RWPE1 (cell line): ENCODE measurements around the gene SLC16A13.
"Not testable (repeated sequence)": the region's sequence is repeated elsewhere in the genome, so short reads cannot be mapped to it uniquely, and the experiment has no call there.

Source experiments
- CTCF ChIA-PET: fragments of 350-600 bp; sonication (Branson Sonifier 250); formaldehyde crosslinking; extraction: SDS; loops from one replicate; lab custom pipeline; 2021; lab: Yijun Ruan, JAX
- POLR2A ChIA-PET: fragments of 400-600 bp; formaldehyde crosslinking; extraction: SDS; loops from one replicate; lab custom pipeline; 2020; ENCODE audit warnings: antibody characterized with exemption; ENCODE audit not compliant: low non-redundant PET; lab: Yijun Ruan, JAX
- DNase-seq: peaks from one replicate; pipeline ENCODE4 v3.0.0; 2012; ENCODE audit warnings: low spot score
- H3K27ac ChIP-seq: fragments of 450-650 bp; 2 replicates; pipeline ENCODE4 v1.5.1; 2017
- CTCF ChIP-seq: fragments of 450-650 bp; conservative IDR thresholded peaks from 2 replicates; pipeline ENCODE4 v1.5.1; 2017; ENCODE audit warnings: low read depth, mild to moderate bottlenecking

The SLC16A13 gene

GRCh38 chr17:7043497-7044198 lies 7.8 kb downstream of the SLC16A13 start, which contains the start of gene SLC16A11:
Gene SLC16A11, minus strand, starts transcription at chr17:7044092. Its CDS starts 579 bp downstream, at chr17:7043513.
- TF ChIP-seq CTCF: no peak
- ChIA-PET POLR2A (no interaction called here), CTCF (interaction anchor here (0.6 kb wide), 1 partner anchor 411 kb away, joined by 5 read pairs; no protein-coding TSS in a partner anchor)
- DNase-seq: no peak
- H3K27ac ChIP-seq: no peak within 1 kb of the TSS

DNA sequence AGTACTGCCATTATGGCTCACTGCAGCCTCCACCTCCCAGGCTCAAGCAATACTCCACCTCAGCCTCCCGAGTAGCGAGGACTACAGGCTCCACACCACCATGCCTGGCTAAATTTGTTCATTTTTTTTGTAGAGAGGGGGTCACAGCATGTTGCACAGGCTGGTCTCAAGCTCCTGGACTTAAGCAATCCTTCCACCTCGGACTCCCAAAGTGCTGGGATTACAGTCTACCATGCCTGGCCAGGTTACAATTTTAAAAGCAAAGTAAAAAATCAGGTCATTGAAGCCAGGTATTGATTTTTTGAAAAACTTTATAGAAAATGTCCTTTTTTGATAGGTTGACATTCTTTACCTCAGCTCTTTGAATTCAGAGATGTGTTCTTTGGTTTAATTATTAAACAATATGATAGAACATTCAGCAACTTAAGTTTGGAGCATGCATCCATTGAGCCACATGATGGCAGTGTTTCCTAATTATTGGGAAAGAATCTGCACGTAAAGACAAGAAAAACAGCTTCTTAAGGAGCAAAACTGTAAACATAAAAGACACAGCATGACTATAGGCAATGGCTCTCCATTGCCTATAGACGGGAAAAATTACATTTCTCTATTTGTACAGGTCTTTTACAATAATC lies 9.8 kb downstream of the SLC16A13 start:
- POLR2A ChIA-PET: interaction anchor here (0.6 to 1.3 kb wide), 2 partner anchors 10 to 119 kb away, joined by 3 to 4 read pairs; partner anchors contain the start of gene SLC16A13
- peak; percentile 78 for TF ChIP-seq CTCF

GRCh38 chr17:7046127-7046724 lies 10.4 kb downstream of the SLC16A13 start:
- CTCF ChIA-PET: interaction anchor here (0.5 to 2.8 kb wide), 22 partner anchors 9 to 849 kb away, joined by 3 to 27 read pairs (median 4); partner anchors contain the start of genes ACADVL, DLG4 and SLC16A13
- 0 out of 2 replicates have a peak, but pooled peaks have one; percentile 22 for TF ChIP-seq CTCF
- H3K27ac ChIP-seq: no peak overlapping the region
- POLR2A ChIA-PET: interaction anchor here (0.6 to 1.3 kb wide), 3 partner anchors 10 to 193 kb away, joined by 3 to 4 read pairs (median 3); partner anchors contain the start of genes PHF23 and SLC16A13
- DNase-seq: peak; percentile 75

More for the DNA sequence above, 9.8 kb downstream of the SLC16A13 start:
- CTCF ChIA-PET: interaction anchor here (0.5 to 2.8 kb wide), 28 partner anchors 9 to 1935 kb away, joined by 3 to 27 read pairs (median 3); partner anchors contain the start of genes ACADVL, DLG4 and SLC16A13
- peak; percentile 33 for DNase-seq
- H3K27ac ChIP-seq: no peak overlapping the region

DNA sequence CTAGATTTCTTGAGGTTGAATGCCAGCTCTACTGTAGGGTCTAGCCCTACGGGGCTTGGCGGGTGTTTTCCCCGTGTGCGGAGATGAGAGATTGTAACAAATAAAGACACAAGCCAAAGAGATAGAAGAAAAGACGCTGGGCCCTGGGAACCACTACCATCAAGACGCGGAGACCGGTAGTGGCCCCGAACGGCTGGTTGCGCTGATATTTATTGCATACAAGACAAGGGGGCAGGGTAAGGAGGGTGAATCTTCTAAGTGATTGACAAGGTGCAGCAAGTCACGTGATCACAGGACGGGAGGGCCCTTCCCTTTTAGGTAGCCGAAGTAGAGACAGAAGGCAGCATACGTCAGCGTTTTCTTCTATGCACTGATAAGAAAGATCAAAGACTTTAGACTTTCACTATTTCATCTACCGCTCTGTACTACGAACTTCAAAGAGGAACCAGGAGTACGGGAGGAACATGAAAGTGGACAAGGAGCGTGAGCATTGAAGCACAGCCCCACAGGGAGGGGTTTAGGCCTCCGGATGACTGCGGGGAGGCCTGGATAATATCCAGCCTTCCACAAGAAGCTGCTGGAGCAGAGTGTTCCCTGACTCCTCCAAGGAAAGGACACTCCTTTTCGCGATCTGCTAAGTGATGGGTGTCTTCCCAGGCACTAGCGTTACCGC lies 11.0 kb downstream of the SLC16A13 start:
- not testable (repeated sequence) for DNase-seq, H3K27ac ChIP-seq
- CTCF ChIA-PET: interaction anchor here (0.7 to 2.8 kb wide), 12 partner anchors 8 to 250 kb away, joined by 3 to 27 read pairs (median 4); no protein-coding TSS in a partner anchor
- POLR2A ChIA-PET: interaction anchor here (0.6 kb wide), 1 partner anchor 193 kb away, joined by 3 read pairs; the partner anchor contains the start of gene PHF23

DNA sequence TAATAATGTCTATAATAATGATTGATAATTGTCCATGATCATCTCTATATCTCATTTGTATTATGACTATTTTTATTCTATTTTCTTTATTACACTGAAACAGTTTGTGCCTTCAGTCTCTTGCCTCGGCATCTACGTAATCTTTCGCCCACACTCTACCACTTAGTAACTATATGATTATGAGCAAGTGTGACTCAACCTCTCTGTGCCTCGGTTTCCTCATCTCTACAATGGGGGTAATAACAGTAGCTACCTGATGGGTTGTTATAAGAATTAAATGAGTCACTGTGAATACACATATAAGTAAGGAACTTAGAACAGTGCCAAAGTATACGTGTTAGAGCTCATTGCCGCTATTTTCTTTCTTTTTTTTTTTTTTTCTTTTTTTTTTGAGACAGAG lies 11.8 kb downstream of the SLC16A13 start:
- no peak for DNase-seq
- TF ChIP-seq CTCF: no peak
- CTCF ChIA-PET: interaction anchor here (1.1 kb wide), 1 partner anchor 130 kb away, joined by 3 read pairs; no protein-coding TSS in a partner anchor
- H3K27ac ChIP-seq: no peak overlapping the region
- POLR2A ChIA-PET: no interaction called here

DNA sequence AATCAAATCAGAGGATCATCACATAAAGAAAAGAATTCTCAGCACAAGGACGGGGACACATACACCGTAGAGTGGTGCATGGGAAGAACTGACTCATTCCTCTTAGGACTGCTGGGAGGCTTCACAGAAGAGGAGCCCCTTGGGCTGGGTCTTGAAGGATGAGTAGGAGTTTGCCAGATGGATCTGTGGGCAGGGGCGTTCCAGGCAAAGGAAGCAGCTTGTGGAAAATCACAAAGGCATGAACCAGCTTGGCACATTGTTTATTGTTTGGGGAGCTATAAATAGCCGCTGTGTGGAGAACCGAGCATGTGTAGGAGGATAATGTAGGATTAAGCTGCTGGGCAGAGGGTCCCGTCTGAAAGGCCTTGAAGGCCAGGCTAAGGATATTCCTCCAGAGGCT lies 13.2 kb downstream of the SLC16A13 start:
- ChIA-PET CTCF (interaction anchor here (0.6 to 0.9 kb wide), 3 partner anchors 116 to 195 kb away, joined by 3 to 4 read pairs (median 3); no protein-coding TSS in a partner anchor), POLR2A (no interaction called here)
- no peak for DNase-seq
- H3K27ac ChIP-seq: no peak overlapping the region
- no peak for TF ChIP-seq CTCF

- DNase-seq, POLR2A ChIA-PET, H3K27ac ChIP-seq: not testable (repeated sequence)
- CTCF ChIA-PET: interaction anchor here (0.6 to 3.4 kb wide), 3 partner anchors 38 to 127 kb away, joined by 7 to 63 read pairs (median 15); partner anchors contain the start of gene RNASEK
Measured at GRCh38 chr17:7050583-7050982, 14.8 kb downstream of the SLC16A13 start.
